Fibroblast of lung (primary cell): ENCODE measurements around the gene ABCC9.

Experiments
- EZH2 ChIP-seq: IDR thresholded peaks from 2 replicates; pipeline ENCODE4 v1.5.1; 2012; ENCODE audit warnings: low read length, control low read depth, mild to moderate bottlenecking; ENCODE audit errors: missing control alignments
- TF ChIP-seq, protein P1 (sequence below), 2 donors: IDR thresholded peaks in 1 of 2; conservative IDR thresholded peaks in 1 of 2; 1 replicate in 1 of 2; 2 replicates in 1 of 2; pipeline ENCODE4 v1.5.1; 2011 to 2012; ENCODE audit warnings: low read length in 2 of 2, control low read depth in 1 of 2, inconsistent platforms in 1 of 2, low read depth in 1 of 2, mild to moderate bottlenecking in 1 of 2

DNA sequence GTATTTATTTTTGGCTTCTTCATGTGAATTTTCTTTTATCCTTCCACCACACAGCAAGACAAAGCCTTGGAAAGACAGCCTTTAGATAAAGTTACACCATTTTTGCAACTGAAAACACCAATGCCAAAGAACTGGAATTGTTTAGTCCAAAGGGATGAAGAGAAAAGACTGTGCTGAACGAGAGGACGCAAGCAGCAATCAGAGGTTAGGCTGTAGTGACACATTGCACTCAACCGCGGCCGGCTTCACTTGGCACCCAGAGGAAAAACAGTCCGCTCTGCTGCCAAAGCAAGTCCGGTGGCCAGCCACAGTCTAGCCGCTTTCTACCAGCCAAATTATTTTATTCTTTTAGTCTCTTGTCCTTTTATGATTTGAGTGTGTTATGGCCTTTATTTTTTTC, 117.6 kb downstream of the ABCC9 start:
- TF ChIP-seq, protein P1, sequence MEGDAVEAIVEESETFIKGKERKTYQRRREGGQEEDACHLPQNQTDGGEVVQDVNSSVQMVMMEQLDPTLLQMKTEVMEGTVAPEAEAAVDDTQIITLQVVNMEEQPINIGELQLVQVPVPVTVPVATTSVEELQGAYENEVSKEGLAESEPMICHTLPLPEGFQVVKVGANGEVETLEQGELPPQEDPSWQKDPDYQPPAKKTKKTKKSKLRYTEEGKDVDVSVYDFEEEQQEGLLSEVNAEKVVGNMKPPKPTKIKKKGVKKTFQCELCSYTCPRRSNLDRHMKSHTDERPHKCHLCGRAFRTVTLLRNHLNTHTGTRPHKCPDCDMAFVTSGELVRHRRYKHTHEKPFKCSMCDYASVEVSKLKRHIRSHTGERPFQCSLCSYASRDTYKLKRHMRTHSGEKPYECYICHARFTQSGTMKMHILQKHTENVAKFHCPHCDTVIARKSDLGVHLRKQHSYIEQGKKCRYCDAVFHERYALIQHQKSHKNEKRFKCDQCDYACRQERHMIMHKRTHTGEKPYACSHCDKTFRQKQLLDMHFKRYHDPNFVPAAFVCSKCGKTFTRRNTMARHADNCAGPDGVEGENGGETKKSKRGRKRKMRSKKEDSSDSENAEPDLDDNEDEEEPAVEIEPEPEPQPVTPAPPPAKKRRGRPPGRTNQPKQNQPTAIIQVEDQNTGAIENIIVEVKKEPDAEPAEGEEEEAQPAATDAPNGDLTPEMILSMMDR (conservative IDR thresholded peaks at IDR 0.05 in 1 of 2, IDR thresholded peaks at IDR 0.05 in 1 of 2; ENCODE audit: low read depth in 1 of 2, low read length in 2 of 2), result no peak
- TF ChIP-seq EZH2, result no peak
